NCI-H1105 (cell line): ENCODE results near the gene NMT1.

Experiments
- DNase-seq: peaks from one replicate; lab custom pipeline; 2025; lab: John Stamatoyannopoulos, UW

Gene NMT1

DNA sequence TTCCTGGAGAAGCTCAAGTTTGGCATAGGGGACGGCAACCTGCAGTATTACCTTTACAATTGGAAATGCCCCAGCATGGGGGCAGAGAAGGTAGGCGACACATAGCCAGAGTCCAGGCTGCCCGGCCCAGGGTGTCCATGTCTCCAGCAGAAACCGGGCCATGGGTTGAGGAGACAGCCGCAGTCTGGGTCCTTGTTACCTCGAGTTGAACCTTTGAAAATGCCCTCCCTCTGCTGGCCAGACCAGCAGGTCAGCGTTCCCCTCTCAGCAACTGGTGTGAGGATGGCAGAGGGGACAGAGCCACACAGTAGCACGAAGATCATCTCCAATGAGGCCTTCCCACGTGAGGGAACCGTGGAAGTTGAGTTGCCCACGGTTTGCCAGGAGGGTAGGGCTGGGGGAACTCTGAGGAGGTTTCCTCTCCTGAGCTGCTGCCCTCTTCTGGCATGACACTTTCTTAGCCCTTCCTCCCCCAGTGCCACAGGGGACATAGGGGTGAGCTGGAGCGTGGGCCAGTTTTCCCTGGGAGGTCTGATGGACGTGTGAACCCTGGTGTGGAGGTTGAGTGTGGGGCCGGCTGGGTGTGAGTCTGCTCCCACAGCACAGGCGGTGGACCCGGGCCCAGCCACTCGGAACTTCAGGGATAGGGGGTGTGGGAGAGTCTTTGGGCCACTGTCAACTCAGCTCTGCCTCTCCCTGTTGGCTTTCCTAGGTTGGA lies 43.9 kb downstream of the NMT1 start:
- no peak for DNase-seq

DNA sequence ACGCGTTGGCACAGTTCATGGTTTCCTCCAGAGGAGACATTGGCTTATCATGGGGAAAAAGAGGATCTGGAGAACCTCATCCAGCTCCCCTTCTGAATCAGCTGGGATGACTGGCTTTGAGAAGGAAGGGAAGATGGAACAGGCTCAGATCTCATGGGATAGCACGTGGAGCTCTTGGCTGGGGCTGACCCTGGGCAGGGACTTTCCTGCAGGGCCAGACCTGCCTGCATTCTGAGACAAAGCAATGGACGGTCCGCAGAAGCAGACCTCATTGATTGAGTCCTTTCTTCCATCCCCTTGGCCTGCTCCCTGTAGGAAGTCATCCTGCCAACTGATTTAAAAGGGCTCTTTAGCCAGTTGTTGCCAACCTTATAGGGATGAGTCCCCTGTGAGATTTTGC lies 45.0 kb downstream of the NMT1 start:
- DNase-seq = no peak

DNA sequence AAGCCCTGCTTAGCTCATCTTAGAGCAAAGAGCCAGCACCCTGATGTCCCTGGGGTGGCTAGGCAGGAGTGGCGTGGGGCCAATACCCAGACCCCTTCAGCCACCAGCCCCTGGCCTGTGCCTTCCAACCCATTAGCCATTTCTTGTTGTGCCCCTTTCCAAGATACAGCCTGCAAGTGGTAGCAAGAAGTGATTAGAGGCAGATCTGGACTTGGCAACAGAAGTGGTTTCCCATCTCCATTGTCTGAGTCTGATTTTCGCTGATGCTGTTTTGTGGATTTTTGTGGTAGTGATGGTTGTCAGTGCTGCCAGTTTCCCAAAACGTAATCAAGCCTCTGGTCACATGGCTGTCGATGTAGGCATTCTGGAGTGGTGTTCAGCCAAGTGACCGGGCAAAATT lies 45.5 kb downstream of the NMT1 start:
- no peak for DNase-seq

DNA sequence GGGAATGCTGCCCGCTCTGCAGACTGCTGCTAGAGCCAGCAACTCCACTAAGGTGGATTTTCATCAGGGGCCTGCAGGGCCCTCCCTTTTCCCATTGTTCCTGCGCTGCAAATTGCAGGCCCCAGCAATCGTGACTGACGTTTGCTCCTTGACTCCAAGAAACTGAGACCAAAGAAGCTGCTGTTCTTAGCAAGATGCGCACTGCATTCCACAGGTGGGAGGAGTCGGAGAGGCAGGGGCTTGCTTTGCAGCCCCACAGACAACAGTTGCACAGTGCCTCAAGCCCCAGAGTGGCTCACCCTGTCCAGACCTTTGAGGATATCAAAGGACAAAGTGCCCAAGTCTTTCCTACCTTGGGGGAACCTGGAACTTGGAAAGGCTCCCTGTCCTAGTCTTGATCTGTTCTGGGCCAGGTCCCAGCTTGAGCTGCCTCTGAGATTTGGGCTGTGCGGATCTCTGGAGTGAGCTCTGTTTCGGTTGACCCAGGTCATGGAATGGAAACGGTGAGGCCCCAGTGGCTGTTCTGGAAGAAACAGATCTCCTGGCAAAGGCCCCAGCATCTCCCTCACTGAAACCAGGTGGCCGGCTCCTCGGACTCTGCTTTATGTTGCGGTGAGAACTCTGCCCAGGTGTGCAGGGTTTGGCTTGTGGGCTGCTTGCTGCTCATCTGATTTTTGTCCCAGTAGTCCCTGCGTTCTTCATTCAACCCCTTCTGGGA lies 46.3 kb downstream of the NMT1 start:
- no peak for DNase-seq

DNA sequence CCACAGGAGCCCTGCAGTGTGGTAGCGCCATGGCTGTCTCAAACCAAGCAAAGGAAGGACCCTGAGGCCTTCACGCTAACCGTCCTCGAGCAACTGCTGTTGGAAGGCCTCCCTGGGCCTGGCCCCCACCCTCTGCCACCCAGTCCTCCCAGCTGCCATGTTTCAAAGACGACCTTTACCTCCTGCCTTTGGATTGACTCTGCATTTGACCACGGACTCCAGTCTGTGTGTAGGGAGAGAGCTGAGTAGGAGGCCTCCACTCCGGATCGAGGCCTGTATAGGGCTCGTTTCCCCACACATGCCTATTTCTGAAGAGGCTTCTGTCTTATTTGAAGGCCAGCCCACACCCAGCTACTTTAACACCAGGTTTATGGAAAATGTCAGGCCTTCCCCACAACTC lies 46.9 kb downstream of the NMT1 start:
- no peak for DNase-seq

DNA sequence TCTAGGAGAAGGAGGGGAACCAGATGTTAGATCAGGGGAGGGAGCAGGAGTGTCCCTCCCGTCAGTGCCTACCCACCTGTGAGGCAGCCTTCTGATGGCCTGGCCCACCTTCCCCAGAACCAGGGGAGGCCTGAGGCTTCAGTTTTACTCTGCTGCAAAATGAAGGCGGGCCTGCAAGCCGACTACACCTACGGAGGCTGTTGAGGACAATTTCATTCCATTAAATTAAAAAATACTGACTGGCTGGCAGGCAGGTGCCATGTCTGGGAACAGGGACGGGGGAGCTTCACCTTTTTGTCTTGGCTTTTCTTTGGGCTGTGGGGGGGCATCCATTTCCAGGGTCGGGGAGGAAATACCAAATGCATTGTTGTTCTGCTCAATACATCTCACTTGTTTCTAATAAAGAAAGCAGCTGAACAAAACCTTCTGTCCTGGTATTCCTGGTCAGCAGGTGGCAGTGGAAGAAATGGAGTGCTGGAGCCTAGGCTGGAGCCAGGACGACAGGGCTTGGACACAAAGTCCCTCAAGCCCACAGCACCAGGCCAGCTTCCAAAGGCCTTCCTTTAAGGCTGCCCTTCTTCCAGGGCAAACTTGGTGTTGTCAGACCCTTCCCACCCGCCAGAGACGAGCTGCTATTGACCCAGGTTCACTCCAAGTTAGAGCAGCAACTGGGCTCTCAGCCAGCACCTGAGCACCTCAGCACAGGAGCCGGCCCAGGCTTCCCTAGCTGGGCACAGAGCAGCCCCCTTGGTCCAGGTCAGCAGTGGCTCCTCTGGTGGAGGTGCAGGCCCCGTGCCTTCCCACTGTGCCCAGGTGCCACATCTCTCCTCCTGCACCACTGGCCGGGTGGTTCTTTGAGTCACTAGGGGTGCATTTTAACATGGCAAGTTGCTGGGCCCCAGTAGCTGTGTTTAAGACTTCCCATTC lies 47.7 kb downstream of the NMT1 start:
- DNase-seq = no peak

DNA sequence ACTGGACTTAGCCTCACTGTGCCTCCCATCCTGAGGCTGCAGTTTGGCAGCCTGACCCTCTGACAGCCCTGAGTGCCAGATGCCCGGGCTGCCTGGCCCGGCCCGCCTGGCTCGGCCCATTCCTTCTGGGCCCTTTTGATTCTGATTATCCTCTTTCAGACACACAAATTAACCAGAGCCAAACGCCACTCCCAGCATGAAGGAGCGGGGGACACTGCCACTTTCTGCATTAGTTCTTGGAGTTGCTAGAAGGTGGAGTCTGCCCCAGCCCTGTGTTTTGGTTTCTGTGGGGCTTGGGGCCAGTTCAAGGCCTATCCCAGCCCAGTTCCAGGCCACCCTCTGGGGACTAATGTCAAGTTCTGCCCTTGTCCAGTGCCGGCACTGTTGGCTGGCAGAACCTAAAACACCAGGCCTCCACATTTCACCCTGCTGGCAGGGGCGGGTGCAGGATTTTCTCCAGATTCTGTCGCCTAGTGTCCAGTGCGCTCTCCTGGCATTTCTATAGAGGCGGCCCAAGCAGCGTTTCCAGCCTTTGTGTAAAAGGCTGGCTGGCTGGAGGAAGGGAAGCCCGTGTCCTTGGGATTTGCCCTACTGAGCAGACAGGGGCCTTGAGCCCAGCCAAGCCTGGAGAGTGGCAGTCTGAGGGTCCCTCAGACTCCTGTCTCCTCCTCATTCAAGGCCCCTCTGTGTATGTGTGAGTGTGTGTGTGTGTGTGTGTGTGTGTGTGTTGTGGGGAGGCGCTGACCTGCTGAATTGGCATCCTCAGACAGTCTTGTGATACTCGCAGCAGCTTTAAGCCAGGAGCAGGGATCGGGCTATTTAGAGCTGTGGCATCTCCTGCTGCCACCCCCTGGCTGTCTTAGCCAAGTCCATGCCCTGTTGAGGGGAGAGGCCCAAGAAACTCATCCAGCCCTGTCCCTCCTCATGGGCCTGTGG lies 49.8 kb downstream of the NMT1 start:
- DNase-seq = no peak

DNA sequence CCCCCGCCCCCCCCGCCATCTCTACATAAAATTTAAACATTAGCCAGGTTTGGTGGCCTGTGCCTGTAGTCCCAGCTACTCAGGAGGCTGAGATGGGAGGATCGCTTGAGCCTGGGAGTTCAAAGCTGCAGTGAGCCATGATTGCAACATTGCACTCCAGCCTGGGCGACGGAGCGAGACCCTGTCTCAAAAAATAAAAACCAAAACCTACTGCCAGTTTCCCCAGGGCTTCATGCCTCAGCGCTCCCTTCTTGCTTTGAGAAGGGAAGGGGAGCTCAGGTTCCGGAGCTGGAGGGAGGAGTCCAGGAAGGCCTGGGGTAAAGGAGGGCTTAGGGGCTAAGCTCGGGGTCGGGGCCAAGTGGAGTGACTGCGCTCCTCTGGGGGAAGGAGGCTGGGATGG lies 50.7 kb downstream of the NMT1 start:
- DNase-seq = no peak

DNA sequence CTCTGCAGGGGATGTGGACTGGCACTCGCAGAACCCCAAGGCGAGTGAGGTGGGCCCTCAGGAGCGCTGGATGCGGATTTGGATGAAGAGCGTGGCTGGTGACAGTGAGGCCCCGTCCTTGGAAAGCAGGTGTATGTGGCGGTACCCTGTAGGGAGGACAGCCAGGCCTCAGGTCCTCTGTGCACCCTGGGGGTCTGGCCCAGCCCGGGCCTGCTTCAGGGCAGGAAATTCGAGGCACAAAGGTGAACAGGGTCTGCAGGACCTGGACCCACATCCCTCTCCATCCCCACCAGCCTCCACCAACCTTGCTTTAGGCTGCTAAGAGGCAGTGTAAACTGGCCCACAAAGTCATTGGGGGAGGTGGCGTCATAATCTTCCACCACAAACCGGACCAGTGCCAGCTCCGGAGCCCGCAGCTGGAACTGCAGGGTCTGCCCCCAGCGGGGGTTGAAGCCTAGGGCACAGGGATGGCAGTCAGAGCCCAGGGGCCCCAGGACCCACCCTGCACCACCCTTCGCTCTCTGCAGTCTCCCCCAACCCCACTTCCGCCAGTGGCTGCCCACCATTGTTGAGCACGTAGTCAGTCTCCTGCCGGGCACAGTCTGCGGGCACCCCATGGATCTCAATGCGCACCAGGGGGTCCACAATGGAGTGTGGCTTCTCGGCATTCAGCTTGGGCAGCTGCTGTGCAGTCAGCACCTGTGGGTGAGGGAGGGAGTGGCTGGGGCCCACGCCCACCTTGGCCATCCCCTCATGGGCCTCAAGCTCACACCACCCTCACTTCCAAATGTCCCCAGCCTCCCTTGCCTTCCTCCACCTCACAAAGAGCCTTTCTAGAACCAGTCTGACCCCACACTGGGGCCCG lies 51.7 kb downstream of the NMT1 start:
- DNase-seq = no peak

DNA sequence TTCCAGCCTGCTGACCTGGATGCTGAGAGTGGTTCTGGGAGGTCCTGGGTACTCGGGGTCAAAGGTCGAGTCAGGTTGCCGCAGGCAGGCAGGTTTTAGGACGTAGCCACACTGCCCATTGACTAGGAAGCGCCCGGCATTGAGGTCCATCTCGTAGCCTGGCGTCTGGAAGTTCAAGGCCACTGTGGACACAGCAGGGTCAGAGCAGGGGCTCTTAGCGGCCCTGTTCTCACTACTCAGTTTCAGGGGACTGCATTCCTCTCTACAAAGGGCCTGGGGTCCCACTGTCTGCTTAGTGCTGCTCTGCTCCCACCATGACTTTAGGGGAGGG lies 52.3 kb downstream of the NMT1 start:
- DNase-seq = no peak

DNA sequence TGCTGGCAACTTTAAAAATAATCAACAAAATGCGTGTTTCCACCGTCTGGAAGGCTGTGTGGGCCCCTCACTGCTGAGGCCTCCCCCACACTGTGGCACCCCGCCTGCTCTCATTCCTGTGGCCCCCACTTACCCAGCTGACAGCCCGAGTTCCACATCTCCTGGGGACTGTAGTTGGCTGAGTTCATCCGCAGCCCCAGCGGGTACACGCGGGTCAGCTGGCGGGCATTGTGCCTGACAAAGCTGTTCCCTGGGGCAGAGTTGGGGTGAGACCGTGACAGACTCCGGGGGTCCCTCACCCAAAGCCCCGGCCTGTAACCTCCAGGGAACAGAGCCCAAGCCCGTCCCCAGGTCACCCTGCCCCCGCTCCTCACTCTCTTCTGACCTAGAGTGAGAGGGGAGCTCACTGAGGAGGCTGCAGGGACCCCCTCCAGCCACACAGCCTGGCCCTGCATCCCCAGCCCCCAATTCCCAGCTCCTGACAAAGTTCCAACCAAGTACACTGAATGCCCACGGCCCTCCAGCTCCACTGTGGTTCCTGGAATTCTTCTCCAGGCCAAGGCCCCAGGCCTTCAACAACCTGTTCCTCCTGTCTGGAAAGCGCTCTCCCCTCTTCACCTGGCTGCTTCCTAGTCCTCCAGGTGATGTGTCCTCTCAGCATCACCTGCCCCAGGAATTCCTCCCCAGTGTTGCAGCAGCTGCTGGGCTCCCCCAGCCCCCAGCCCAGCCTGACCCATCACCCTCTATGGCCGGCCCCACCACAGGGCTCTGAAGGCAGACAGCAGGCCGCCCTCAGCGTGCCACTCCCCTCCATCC lies 53.2 kb downstream of the NMT1 start:
- no peak for DNase-seq

DNA sequence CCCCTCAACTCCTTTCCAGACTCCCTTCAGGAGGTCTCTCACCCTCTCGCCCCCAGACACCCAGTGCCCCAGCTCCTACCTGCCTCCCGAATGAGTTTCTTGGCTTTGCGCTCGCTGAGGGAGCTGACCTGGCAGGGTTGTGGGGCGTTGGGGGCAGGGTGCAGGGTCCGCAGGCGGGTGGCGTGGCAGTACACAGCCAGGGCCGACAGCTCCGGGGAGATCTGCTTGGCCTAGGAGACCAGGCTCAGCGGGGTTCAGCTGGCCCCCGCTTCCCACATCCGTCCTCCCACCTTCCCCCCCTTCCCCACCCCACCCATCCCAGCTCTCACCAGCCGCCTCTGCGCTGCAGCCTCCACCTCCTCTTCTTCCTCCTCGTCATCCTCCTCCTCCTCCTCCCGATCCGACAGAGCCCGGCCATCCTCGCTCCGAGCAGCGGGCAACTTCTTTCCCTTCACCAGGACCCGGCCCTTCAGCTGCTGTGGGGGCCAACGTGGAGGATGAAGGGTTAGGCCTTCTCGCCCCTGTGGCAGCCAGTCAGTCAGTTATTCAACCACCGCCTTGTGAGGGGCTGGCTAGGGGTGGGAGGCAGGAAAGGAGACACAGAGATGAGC lies 54.0 kb downstream of the NMT1 start:
- no peak for DNase-seq

DNA sequence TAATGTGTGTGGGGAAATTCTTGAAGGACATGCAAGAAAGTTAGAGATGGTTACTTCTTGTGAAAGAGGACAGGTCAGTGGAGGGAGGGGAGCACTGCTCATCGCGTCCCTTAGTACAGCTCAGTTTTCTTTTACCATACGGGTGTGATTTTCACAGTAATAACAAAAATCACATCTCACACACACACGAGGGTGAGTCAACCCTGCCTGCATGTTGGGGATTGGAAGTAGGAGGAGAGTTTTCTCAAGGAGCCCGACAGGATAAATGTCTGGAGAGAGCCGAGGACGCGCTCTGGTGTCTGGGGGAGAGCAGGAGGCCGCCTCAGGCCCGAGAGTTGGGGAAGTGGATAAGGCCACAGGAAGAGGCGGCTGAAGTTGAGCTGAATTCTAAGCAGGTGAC lies 54.8 kb downstream of the NMT1 start:
- no peak for DNase-seq

DNA sequence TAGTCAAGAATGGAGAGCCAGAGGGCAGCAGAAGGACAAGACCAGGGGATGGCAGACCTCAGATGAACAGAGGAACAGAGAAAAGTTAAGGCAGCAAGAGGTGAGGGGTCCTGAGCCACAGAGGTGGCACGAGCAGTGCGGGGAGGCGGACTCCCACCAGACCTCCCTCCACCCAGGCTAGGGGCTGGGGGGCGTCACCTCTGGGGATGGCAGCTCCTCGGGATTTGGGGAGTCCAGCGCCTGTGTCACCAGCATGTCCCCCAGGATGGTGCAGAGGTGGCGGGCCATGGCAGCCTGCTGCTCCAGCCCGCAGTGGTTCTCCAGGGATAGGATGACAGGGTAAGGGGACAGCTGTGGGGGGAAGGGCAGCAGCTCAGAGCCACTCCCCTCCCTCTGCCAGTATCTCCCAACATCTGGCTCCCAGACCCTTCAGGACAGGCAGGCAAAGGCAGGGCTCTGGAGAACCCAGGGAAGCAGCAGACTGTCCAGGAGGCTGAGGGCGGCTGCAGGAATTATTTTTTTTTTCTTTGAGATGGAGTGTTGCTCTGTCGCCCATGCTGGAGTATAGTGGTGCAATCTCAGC lies 55.4 kb downstream of the NMT1 start:
- DNase-seq = no peak

DNA sequence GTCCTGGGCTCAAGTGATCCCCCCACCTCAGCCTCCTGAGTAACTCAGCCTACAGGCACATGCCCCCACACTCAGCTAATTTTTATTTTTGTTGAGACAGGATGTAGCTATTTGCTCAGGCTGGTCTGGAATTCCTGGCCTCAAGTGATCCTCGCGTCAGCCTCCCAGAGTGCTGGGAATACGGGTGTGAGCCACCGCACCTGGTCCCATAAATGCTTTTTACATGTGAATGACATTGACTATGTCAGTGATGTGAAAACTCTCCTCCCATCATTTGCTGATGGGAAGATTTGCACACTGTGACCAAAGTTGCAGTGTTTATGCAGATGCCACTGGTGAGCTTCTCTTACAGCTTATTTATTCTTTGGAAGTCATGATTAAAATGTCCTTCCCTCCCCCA lies 56.2 kb downstream of the NMT1 start:
- no peak for DNase-seq

DNA sequence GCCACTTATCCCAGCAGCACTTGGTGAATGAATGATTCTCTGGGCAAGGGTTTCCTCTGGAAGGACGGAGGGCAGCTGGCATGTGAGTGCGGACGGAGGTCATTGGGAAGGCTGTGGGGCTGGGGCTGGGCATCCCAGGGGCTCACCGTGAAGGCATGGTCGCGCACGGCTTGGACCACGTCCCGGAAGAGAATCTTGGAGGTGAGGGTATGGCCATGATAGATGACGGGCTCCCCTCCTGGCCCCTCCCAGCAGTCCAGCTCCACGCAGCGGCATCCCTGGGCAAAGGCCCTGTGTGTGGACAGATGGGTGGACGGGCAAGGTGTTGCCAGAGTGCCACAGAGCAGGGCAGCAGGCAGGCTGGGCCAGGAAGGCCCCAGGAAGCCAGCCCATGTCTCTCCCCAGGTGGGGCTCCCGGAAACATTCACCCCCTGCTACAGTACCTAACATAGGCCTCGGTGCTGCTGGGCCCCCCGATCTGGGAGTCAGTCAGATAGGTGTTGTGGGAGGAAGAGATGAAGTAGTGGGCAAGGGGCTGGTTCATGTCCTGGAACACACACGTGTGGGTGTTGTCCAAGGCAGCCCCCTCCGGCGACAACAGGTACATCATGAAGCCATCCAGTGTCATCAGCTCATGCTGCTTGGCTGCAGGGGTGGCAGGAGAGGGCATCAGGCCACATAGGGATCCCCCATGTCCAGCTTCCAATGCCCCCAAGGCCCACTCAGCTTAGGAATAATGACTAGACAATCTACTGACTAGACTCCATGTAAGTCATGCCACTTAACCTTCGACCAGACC lies 56.9 kb downstream of the NMT1 start:
- no peak for DNase-seq

DNA sequence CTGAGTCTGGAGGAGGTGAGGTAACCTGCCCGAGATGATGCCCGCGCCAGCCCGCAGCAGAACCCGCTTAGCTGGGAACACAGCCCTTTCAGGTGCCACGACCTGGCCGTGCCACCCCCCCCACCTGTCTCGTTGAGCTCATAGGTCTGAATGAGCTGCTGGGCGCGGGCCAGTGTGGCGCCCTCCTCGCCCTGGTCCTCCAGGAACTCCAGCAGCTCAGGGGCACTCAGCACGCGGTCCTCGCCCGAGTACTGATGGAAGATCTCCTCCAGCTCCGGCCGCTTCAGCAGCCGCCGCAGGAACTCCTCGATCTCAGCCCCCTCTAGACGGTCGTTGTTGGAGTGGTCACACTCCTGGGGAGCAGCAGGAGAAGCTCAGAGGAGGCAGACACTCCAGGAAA lies 57.6 kb downstream of the NMT1 start:
- DNase-seq = no peak

DNA sequence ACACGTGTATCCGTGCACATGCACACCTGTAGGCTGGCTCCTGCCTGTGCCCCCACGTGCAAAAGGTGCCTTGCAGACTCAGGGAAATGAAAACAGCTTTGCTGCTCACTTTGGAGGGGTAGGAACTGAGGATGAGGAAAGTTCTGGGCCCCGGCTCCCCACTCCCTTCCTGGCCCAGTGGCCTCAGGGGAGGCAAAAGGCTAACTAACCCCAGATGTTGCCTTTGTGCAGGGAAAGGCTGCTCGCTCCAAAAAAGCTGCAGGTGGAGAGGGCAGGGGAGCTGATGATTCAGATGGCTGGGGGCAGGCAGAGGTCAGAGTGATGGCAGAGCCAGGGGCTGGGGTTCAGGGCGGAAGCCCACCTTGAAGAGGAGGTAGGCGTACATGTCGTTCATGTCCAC lies 58.8 kb downstream of the NMT1 start:
- no peak for DNase-seq
